ENCODE results near the gene PROSER3. TPM values are rescaled to one million over a fixed set of nuclear protein-coding genes. Genes with fewer than 3 reads are reported as not detected.
A peak's percentile ranks its signal among the peaks of the same experiment; 100 is the strongest.

The PROSER3 gene
- total RNA-seq, 6 experiments from 2014 or later: 3.9 to 5.5 (median 4.7) TPM

- H3K4me1 ChIP-seq: peaks cover 0 to 30% (median 9%) of the 10 kb centered on the region in 4 donors
- H3K4me3 ChIP-seq: peak within 1 kb of the TSS; percentile 60 to 73 (median 66)
- H3K27ac ChIP-seq: peak within 1 kb of the TSS; percentile 59 to 84 (median 72)
- ATAC-seq: no peak
- TF ChIP-seq POLR2A (IDR thresholded peaks at IDR 0.05) (peak; percentile 26), CTCF (IDR thresholded peaks at IDR 0.05) (no peak)
- 57% methylated on average over 9 of the region's 9 CpGs for WGBS (ENCODE audit: insufficient coverage, low coverage, low lambda C conversion rate, missing lambda C conversion rate)
- no peak for DNase-seq
- intact Hi-C loops (cut with DNase I): no loop called here
- H3K9me3 ChIP-seq: no peaks in the 10 kb centered on the region
- peaks cover 0 to 20% (median 0%) of the 10 kb centered on the region in 4 donors for H3K36me3 ChIP-seq
- H3K27me3 ChIP-seq: no peaks in the 10 kb centered on the region
Observed at GRCh38 chr19:35742121-35742724, 15.8 kb upstream of the PROSER3 start, which contains the start of gene IGFLR1. Gene IGFLR1 (minus strand): TSS chr19:35742452. CDS start chr19:35741180, 1,272 bp downstream.

- 80% methylated on average over 15 of the region's 19 CpGs for WGBS (ENCODE audit: insufficient coverage, low coverage, low lambda C conversion rate, missing lambda C conversion rate)
- intact Hi-C loops (cut with DNase I): no loop called here
- H3K4me3 ChIP-seq: peak overlapping the region; percentile 80 to 95 (median 90)
- no peaks in the 10 kb centered on the region for H3K9me3 ChIP-seq
- peaks cover 0 to 4% (median 0%) of the 10 kb centered on the region in 4 donors for H3K36me3 ChIP-seq
- DNase-seq: no peak
- peaks cover 0 to 35% (median 14%) of the 10 kb centered on the region in 4 donors for H3K4me1 ChIP-seq
- no peaks in the 10 kb centered on the region for H3K27me3 ChIP-seq
- ATAC-seq: no peak
- TF ChIP-seq POLR2A (IDR thresholded peaks at IDR 0.05) (no peak), CTCF (IDR thresholded peaks at IDR 0.05) (no peak)
- no peak overlapping the region for H3K27ac ChIP-seq
Observed at GRCh38 chr19:35743640-35744429, 14.1 kb upstream of the PROSER3 start.

GRCh38 chr19:35744430-35745327, 13.3 kb upstream of the PROSER3 start:
- Histone ChIP-seq H3K27me3 (no peaks in the 10 kb centered on the region), H3K4me3 (peak overlapping the region; percentile 80 to 95 (median 90)), H3K4me1 (peaks cover 0 to 35% (median 17%) of the 10 kb centered on the region in 4 donors), H3K9me3 (no peaks in the 10 kb centered on the region), H3K36me3 (no peaks in the 10 kb centered on the region), H3K27ac (peak overlapping the region; percentile 99)
- DNase-seq (peak; percentile 96 to 98 (median 97)), ATAC-seq (peak; percentile 66 to 74 (median 69))
- intact Hi-C loops (cut with DNase I): no loop called here
- TF ChIP-seq POLR2A (IDR thresholded peaks at IDR 0.05) (no peak), CTCF (IDR thresholded peaks at IDR 0.05) (peak; percentile 27 to 39 (median 35))
- 4% methylated on average over 39 of the region's 41 CpGs for WGBS (ENCODE audit: insufficient coverage, low coverage, low lambda C conversion rate, missing lambda C conversion rate)
